Activated naive CD4-positive, alpha-beta T cell treated with anti-CD3 and anti-CD28 coated beads, Interleukin-2, amount 50 U/mL, for 16 hours (primary cell): ENCODE results near the gene RAD52.
A peak's percentile ranks its signal among the peaks of the same experiment; 100 is the strongest.

Experiments
- DNase-seq: peaks from one replicate; pipeline ENCODE4 v3.0.0-alpha.2; 2020

Gene RAD52

DNA sequence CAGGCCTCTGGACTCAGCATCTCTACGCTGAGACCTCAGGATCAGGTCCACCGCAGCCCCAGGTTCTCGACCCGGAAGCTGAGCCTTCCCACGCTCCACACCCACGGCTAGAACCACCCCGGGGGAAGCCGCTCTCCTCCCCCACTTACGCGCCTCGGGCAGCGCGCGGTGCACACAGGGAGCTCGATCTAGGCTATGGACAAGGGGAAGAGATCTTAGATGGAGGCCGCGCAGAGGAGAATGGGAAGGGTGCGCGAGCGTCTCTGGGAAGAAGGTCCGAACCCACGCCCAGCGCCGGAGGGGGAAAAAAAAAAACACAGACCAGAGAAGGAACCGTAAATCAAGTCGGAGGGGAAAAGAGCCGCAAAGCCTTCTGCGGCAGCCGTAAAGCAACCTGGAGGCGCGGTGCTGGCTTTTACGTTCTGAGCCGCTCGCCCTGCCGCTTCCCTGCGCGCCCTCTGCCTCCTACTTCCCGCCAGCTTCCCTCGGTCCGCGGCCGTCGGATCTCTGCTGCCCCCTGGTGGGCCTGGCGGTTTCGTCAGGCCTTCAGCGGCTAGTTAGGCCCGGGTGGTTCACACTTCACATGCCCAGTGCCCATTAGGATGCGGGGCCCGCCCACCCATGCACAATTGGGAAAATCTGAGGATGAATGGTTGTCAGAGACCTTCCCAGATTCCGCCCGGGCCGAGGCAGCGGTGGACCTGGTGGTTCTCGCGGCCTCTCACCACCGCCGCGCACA lies at the start of gene RAD52:
TSS of gene RAD52 (minus strand) at position 242 of the 739 bp plus-strand sequence. CDS start 16,636 bp downstream, outside the sequence.
- peak; percentile 97 for DNase-seq

DNA sequence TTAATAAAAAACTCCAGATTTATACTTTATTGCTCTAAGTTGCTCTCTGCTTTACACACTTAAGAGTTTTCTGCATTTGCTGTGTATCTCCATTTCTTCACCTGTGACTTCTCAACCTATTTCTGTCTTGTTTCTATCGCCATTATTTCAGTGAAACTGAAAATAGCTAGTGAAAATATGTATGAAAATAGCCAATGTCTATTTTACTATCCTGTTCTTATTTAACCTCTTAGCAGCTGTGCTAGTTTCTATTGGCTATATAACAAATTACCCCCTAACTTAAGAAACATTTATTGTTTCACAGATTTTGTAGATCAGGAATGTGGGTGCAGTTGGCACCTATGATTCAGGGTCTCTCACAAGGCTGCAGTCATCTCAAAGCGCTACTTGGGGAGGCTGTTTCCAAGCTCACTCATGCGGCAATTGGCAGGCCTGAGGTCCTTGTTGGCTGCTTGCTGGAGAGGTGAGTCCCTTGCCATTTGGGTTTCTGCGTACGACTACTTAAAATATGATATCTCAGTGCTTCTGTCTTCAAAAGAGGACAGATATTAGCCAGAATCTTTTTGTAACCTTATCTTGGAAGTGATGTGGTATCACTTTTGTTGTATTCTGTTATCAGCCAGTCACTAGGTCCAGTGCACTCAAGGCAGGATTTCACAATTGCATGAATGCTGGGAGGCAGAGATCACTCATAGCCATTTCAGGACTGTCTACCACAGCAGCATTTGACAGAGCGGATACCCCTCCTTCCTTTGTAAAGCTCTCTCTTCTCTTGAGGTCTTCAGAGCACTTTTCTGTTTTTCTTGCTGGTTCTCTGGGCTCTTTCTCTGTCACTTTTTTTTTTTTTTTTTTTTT lies 48.8 kb upstream of the RAD52 start:
- DNase-seq = no peak

DNA sequence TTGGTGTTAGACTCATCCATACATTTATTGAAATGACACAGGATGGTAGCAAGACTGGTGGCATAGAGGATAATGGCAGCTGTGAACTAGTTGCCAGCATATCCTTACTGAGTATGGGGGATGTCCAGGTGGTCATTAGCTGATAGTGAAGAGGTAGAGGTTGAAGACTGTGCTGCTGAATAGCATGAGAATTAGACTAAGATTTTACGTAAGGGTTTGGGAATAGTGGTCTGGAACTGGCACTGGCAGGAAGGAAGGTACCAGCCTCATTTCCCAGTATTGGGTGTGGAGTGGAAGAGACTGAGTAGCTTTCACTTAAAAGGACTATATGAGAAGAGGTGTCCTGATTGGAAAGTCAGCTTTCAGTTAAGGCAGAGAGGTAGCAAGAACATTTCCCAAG lies 48.0 kb upstream of the RAD52 start:
- DNase-seq = no peak

DNA sequence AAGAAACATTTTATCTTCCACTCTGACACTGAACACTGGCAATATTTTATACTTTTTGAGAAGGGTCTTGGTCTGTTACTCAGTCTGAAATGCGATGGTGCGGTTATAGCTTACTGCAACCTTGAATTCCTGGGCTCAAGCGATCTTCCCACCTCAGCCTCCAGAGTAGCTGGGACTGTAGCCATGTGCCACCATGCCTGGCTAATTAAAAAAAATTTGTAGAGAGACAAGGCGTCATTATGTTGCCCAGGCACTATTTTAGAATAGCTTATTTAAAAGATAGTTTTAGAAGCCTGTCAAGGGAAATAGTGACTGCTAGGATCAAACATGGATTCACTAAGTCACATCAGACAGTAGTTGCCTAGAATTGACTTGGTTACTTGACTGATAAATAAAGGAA lies 47.4 kb upstream of the RAD52 start:
- DNase-seq = no peak

DNA sequence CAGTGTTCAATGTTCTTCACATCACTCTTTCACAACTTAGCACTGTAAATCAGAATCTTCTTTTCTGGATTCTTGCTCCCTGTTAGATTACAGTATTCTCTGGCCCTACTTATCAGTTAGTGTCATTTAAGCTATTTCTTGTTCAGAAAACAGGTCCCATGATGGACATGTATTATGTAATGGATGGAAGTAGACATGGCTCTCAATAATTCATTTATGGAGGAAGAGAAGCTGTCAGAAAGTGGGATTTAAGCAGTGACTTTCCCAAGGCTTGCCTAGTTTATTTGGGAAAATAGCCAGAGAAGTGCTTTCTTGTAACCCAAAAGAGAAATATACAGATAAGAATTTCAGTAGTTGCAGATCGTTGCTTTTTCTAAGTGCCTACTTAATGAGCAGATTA lies 43.2 kb upstream of the RAD52 start:
- DNase-seq = no peak

DNA sequence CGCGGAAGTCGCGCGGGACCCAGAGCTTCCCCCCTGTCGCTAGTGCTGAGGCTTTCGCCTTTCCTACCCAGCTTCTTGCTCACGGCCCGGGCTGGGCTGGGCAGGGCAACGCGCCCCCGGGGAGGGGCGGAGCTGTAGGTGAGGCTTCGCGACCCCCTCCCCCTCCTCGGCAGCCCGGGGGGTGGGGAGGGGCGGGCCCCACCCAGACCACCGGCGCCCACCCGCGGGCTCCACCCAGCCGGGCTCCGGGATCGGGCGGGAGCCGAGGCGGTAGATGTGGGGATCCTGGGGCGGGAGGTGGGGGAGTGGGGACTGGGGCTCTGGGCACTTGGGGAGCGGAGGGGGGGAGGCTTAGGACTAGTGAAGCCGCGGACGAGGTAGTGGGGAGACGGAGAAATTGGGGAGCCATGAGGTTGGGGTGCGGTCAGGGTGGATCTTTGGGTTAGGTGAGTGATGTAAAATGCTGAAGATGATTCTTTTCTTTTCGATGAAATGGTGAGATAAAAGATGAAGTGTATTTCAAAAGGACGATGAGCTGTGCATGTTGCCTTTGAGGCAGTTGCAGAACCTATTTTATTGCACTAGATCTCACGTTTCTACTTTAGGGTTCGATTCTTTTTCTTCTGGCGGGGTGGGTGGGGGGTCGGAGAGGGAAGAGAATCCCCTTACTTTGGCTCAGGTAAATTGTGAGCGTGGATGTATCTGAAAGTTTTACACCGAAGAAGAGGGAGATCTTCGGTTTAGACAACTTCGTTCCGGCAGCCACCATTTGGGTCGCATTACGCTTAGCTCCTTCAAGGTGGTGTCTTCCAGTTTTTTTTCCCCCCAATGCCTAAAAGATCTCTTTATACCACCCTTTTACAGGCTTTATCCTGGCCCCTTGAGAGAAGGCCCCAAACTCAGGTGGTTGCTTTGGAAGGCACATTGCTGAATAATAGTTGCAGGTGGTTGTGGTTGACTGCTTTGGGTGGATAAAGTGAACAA lies 42.1 kb upstream of the RAD52 start:
- DNase-seq = no peak

DNA sequence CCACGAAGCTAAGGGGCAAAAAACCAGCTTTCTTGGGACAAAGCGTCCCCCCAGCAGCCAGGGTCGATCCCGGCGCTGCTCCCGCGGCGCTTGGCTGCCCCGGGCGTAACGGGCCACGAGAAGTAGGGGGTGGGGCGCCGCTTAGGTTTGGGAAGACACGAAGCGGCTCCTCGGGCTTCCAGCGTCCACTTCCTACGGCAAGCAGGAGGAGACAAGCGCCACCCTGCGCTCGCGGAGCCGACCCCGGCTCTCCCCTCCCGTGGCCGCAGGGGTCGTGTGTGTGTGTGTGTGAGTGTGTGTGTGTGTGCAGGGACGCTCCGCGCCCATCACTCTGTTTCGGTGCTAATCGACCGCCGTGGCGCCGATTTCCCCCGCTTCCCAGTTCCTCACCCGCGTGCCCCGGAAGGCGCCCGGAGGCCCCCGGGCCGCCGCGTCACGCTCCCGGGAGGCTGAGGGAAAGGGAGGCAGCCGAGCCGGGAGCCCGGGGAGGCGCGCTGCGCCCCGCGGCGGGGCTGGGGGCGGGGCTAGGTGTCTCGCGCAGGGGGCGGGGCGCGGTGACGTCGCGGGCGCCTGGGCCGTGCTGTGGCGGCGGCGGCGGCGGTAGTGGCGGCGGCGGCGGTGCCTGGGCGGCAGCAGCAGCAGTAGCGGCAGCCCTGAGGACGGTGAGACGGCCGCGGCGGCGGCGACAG lies 41.3 kb upstream of the RAD52 start, which contains the start of gene ERC1:
TSS of gene ERC1 (plus strand) at position 563 of the 689 bp plus-strand sequence. CDS start 36,681 bp downstream, outside the sequence.
- peak; percentile 88 for DNase-seq

DNA sequence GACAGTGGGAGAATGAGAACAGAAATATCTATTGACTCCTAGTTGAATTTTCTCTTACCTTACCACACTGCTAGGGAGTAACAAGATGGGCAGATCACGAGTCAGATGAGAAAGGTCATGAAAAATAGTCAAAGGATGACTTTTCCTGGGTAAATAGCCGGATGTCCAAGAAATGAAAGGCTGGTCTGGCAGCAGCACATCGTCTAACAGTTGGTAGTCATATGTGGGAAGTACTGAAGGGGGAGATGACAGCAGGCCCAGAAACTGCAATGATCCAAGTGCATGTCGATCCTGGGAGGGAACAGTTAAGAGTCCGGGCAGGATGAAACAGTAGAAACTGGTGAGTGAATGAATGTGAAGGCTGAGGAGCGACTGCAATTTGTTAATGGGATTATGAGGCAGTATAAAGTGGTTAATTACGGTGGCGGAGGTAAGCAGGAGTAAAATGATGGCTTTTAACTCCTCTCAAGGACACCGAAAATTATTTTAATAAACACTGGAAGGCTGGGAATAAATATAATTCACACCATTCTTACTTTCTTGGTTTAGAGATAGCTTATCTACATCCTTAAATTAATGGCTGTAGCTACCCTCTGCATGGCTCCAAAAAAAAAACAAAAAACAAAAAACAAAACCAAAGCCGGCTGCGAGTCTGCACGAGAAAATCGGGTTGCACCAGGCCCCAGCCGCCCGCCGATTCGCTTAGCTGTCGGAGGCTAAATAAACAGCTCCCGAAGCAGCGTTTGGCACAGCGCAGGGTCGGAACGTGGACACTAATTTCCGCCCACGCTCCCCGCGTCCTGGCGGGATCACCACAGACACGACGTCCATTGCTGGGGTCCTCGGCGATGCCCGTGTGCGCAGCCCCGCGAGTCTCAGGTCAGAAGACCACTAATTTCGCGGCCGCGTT lies 40.5 kb upstream of the RAD52 start:
- peak; percentile 57 for DNase-seq

DNA sequence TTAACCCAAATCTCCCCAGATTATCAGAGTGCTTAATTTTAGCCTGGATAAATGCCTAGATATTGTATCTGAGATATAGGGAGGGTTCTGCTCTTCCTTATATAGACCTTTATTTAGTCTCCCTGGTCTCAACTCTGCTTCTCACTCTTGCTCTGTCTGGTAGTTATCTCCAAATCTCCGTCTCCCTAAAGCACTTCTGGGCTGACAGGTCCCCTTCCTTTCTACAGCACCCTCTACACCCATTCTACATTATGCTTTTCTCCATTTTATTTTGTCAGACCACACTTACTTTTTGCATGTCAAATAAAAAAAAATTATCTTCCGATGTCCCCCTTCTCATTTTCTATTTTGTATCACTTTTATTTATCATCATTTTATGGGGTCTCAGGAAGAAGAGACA lies 39.6 kb upstream of the RAD52 start:
- no peak for DNase-seq

DNA sequence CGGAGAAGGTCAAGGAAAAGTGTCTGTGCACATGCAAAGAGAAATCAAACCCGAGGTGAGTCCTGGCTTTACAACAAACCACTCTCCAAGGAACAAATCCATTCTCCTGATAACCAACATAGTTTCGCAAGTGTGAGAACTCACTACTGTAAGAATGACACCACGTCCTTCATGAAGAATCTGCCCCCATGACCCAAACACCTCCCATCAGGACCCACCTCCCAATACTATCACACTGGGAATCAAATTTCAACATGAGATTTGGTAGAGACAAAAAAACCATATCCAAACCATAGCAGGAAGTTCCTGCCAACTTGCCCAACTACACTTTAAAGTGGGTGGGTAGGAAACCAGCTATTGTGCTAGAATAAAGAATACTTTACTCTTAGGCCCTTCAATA lies 39.2 kb upstream of the RAD52 start:
- DNase-seq = no peak

DNA sequence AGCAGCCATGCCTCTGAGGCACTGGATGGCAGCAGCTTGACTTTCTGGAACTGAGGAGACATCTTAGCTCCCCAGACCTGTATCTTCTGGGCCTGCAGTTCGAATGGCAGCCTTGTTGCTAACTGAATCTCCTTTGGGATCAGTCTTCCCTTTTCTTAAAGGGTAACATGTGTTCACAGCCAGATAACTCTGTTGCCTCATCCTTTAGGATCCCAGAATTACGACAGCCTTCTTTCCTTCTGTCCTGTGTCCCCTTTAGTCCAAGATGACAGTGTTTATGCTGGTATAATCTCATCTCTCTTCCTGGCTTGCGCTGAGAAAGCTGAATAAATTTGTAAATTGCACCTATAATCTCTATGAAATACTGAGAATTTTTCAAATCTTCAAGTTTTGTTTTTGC lies 32.5 kb upstream of the RAD52 start:
- DNase-seq = no peak

DNA sequence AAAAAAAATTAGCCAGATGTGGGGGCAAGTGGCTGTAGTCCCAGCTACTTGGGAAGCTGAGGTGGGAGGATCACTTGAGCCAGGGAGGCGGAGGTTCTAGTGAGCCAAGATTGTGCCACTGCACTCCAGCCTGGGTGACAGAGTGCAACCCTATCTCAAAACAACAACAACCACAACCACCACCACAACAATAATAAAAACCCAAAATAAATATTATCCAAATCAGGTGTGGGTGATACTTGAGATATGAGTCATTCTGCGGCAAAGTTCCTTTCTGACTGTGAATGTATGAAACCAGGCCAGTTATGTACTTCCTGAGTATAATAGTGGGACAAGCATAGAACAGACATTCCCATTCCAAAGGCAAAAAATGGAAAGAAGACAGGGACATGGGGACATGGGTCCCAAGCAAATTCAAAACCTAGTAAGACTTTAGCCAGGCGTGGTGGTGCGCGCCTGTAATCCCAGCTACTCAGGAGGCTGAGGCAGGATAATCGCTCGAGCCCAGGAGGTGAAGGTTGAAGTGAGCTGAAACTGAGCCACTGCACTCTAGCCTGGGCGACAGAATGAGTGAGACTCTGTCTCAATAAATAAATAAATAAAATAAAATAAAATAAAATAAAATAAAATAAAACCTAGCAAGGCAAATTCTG lies 31.8 kb upstream of the RAD52 start:
- DNase-seq = no peak

DNA sequence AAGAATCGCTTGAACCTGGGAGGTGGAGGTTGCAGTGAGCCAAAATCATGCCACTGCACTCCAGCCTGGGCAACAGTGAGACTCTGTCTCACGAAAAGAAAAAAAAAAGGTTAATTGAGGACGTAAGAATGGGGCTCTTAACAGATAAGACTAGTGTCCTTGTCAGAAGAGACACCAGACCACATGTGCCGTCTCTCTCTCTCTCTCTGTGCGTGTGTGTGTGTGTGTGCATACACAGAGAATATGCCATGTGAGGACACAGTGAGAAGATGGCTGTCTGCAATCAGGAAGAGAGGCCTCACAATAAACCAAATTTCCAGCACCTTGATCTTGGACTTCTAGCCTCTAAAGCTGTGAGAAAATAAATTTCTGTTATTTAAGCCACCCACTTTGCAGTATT lies 29.9 kb upstream of the RAD52 start:
- DNase-seq = no peak

DNA sequence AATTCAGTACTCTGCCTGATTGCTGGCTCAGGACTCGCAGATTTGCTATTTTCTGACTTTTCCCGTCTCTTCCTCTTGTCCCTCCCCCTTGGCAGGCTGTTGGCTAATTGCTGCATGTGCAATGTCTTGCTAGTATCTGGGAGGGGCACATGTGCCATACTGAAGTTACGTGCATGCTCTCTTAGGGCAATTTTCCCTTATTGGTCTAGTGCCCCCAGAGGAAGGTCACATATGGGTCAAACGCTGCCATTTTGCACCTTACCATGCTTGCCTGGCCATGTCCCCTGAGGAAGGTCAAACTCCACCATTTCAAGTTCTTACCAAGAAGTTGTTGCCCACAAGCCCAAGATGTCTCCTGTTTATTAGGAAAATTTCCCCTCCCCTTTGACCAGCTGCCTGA lies 27.7 kb upstream of the RAD52 start:
- no peak for DNase-seq

DNA sequence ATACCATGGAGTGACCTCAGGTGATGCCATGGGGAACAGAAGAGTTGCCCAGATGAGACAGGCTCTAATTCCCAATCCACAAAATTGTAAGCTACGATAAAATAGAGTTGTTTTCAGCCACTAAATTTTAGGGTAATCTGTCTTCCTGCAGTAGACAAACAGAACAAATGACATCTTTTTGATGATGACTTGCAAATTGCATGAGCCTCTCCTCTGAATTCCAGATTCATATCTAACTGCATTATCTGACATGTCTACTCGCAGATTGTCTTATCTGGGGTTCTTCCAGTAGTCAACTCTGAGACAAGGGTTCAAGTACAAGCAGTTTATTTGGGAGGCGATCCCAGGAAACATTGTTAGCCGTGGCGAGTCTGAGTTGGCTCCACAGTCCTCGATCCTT lies 27.1 kb upstream of the RAD52 start:
- DNase-seq = no peak

DNA sequence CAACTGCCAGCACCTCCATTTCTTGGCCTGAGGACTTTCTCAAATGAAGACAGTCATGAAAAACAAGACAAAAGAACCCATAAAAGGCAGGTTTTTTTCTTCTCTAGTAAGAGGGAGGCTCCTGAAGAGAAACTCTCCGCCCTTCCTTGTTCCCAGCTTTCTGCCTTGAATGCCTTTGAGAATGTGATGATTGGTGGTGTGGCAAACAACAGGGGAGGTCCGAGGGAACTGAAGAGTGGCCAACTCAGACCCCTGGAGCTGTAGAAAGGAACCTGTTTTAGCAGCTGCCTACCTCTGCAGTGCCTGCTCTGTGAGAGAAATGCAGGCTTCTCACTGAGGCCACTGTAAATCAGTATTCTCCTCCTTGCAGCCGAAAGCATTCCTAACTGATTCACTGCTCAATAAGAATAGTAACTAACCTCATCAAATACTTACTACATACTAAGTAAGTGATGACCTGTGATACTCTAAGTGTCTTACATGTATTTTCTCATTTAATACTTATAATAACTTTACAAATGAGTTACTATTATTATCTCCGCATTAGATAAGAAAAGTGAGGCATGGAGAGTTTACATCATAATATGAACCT lies 24.9 kb upstream of the RAD52 start:
- no peak for DNase-seq

DNA sequence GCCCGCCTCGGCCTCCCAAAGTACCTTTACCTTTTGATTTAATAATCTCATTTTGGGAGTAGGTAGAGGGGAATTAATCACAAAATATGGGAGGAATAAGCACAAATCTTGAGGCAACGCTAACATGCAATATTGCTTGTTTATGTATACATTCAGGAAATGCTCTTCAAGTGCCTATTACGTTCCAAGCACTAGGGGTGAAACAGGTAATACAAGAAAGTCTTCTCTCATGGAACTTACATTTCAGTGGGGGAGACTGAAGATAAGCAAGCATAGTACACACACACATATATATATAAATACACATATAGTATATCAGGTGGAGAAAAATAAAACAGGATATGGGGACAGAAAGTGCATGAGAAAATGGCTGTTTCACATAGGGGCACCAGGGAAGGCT lies 22.5 kb upstream of the RAD52 start:
- DNase-seq = no peak

DNA sequence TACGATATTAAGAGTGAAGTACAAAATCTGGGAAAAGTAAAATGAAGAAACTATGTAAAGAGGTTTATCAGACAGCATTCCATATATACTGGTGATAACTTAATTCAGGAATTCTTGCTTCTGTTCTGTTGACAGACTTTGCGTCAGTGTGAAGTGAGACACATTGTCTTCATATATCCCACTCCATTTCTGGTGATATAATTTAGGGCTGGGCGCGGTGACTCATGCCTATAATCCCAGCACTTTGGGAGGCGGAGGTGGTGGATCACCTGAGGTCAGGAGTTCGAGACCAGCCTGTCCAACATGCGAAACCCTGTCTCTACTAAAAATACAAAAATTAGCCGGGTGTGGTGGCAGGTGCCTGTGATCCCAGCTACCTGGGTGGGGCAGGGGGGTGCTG lies 20.3 kb upstream of the RAD52 start:
- no peak for DNase-seq

DNA sequence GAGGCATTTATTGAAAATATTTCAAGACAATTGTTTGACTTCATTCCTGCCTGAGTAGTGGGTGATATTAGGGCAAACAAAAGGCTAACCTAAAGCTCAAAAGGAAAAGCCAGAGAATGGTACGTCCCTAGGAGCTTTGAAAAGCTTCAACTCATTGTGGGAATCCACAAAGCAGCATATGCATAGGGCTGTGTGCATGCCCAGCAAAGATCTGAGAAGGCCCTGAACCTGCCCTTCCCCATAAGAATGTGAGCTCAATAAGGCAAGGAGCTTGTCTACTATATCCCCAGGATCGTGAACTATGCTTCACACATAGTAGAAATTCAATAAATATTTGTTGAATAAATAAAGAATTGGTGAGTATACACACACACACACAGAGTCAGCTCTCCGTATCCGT lies 19.1 kb upstream of the RAD52 start:
- no peak for DNase-seq

DNA sequence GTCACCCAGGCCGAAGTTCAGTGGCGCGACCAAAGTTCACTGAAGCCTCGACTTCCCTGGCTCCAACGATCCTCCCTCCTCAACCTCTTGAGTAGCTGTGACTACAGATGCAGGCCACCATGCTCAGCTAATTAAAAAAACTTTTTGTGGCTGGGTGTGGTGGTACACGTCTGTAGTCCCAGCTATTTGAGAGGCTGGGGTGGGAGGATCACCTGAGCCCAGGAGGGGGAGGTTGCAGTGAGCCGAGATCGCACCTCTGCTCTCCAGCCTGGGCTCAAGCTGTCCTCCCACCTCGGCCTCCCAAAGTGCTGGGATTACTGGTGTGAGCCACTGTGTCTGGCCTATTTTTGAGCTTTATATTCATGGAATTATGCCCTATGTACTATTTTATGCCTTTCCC lies 18.1 kb upstream of the RAD52 start:
- no peak for DNase-seq
